OCI-LY1 (cell line): ENCODE data around the gene PRR5.

Source experiments
- H2AFZ ChIP-seq: fragments of 200-600 bp; sonication (generic), shearing (Covaris generic); 2 replicates; pipeline ENCODE4 v1.6.0; 2014; ENCODE audit warnings: antibody characterized with exemption, mild to moderate bottlenecking, low read length
- H3F3A ChIP-seq: fragments of 200-600 bp; sonication (generic), shearing (Covaris generic); 2 replicates; pipeline ENCODE4 v1.6.0; 2014; ENCODE audit warnings: mild to moderate bottlenecking, antibody characterized with exemption, low read length, moderate library complexity; ENCODE audit not compliant: insufficient read depth
- H3K27ac ChIP-seq: fragments of 200-600 bp; sonication (generic); 2 replicates; pipeline ENCODE4 v1.5.1; 2014; ENCODE audit warnings: low read length, mixed run types, mild to moderate bottlenecking, low read depth; ENCODE audit not compliant: poor library complexity, severe bottlenecking
- H3K27me3 ChIP-seq: fragments of 200-600 bp; sonication (generic); 2 replicates; pipeline ENCODE4 v1.6.0; 2014; ENCODE audit warnings: antibody characterized with exemption, mild to moderate bottlenecking, low read length, moderate library complexity; ENCODE audit not compliant: insufficient read depth
- H3K36me3 ChIP-seq: fragments of 200-600 bp; sonication (generic); 2 replicates; pipeline ENCODE4 v1.6.1; 2014; ENCODE audit warnings: mild to moderate bottlenecking, antibody characterized with exemption, low read length, moderate library complexity, mixed read lengths; ENCODE audit not compliant: insufficient read depth
- H3K4me1 ChIP-seq: fragments of 200-600 bp; sonication (generic); 2 replicates; pipeline ENCODE4 v1.5.1; 2014; ENCODE audit warnings: mild to moderate bottlenecking, low read length, moderate library complexity; ENCODE audit not compliant: insufficient read depth, severe bottlenecking
- H3K4me2 ChIP-seq: fragments of 200-600 bp; sonication (generic), shearing (Covaris generic); 2 replicates; pipeline ENCODE4 v1.6.1; 2014; ENCODE audit warnings: low read length
- H3K4me3 ChIP-seq: fragments of 200-600 bp; sonication (generic); 2 replicates; pipeline ENCODE4 v1.5.1; 2014; ENCODE audit warnings: low read length, low read depth, mild to moderate bottlenecking, mixed read lengths; ENCODE audit not compliant: poor library complexity, severe bottlenecking
- H3K79me2 ChIP-seq: fragments of 200-600 bp; shearing (Covaris generic); 2 replicates; pipeline ENCODE4 v1.6.1; 2016; ENCODE audit warnings: mixed run types, low read length, mixed read lengths; ENCODE audit not compliant: insufficient read depth
- H3K9ac ChIP-seq: fragments of 200-600 bp; sonication (generic), shearing (Covaris generic); 2 replicates; pipeline ENCODE4 v1.6.1; 2014; ENCODE audit warnings: mild to moderate bottlenecking, low read length, mixed read lengths
- H3K9me2 ChIP-seq: fragments of 200-600 bp; sonication (generic), shearing (Covaris generic); 2 replicates; pipeline ENCODE4 v1.6.1; 2014; ENCODE audit warnings: low read depth, mild to moderate bottlenecking, low read length, mixed read lengths
- H3K9me3 ChIP-seq: fragments of 200-600 bp; shearing (Covaris generic); 2 replicates; pipeline ENCODE4 v1.6.1; 2014; ENCODE audit warnings: low read length, mixed read lengths
- H4K20me1 ChIP-seq: fragments of 200-600 bp; sonication (generic), shearing (Covaris generic); 2 replicates; pipeline ENCODE4 v1.6.0; 2016; ENCODE audit warnings: mild to moderate bottlenecking, low read length; ENCODE audit not compliant: insufficient read depth
- CTCF ChIP-seq: fragments of 200-600 bp; sonication (generic), shearing (Covaris generic); IDR thresholded peaks from 2 replicates; pipeline ENCODE4 v1.5.1; 2017; ENCODE audit warnings: mild to moderate bottlenecking, antibody characterized with exemption, low read length, moderate library complexity, mixed read lengths
- EZH2 ChIP-seq: fragments of 200-600 bp; sonication (generic), shearing (Covaris generic); IDR thresholded peaks from 2 replicates; pipeline ENCODE4 v1.8.0; 2017; ENCODE audit warnings: borderline replicate concordance, mixed run types, mild to moderate bottlenecking, antibody characterized with exemption, low read length, moderate library complexity, mixed read lengths

The PRR5 gene

GRCh38 chr22:44776605-44777363 lies 74.8 kb downstream of the PRR5 start:
- Histone ChIP-seq H3K9ac (no peak overlapping the region), H3K27ac (no peak overlapping the region), H3K36me3 (no peaks in the 10 kb centered on the region; the same call in 1 of the 2 replicates), H3K4me1 (no peaks in the 10 kb centered on the region), H3K79me2 (no peaks in the 10 kb centered on the region), H3K9me3 (peaks cover 5% of the 10 kb centered on the region), H3F3A (no peaks in the 10 kb centered on the region), H3K4me2 (no peak overlapping the region), H3K4me3 (no peak overlapping the region), H2AFZ (no peak overlapping the region), H3K27me3 (no peaks in the 10 kb centered on the region), H3K9me2 (no peaks in the 10 kb centered on the region), H4K20me1 (no peaks in the 10 kb centered on the region)
- TF ChIP-seq CTCF (no peak), EZH2 (no peak)

- Histone ChIP-seq H3K9me3 (peaks cover 5% of the 10 kb centered on the region), H3K4me3 (no peak overlapping the region), H3K4me2 (no peak overlapping the region), H3K27ac (no peak overlapping the region), H3K9ac (no peak overlapping the region), H3K79me2 (no peaks in the 10 kb centered on the region), H3K36me3 (no peaks in the 10 kb centered on the region; the same call in 1 of the 2 replicates), H4K20me1 (no peaks in the 10 kb centered on the region), H3K27me3 (no peaks in the 10 kb centered on the region), H2AFZ (no peak overlapping the region), H3K4me1 (no peaks in the 10 kb centered on the region), H3F3A (no peaks in the 10 kb centered on the region), H3K9me2 (no peaks in the 10 kb centered on the region)
- TF ChIP-seq EZH2 (no peak), CTCF (no peak)
These were observed 75.4 kb downstream of the PRR5 start for GRCh38 chr22:44777364-44777755.

- TF ChIP-seq EZH2: no peak
- TF ChIP-seq CTCF: no peak
- H3F3A ChIP-seq: no peaks in the 10 kb centered on the region
- no peaks in the 10 kb centered on the region for H3K4me1 ChIP-seq
- no peaks in the 10 kb centered on the region for H3K79me2 ChIP-seq
- H3K4me3 ChIP-seq: no peak overlapping the region
- no peaks in the 10 kb centered on the region for H3K9me2 ChIP-seq
- no peak overlapping the region for H2AFZ ChIP-seq
- no peaks in the 10 kb centered on the region; the same call in 1 of the 2 replicates for H3K27me3 ChIP-seq
- H3K27ac ChIP-seq: no peak overlapping the region
- H3K36me3 ChIP-seq: no peaks in the 10 kb centered on the region
- no peak overlapping the region for H3K9ac ChIP-seq
- H4K20me1 ChIP-seq: no peaks in the 10 kb centered on the region
- H3K4me2 ChIP-seq: no peak overlapping the region
- no peaks in the 10 kb centered on the region for H3K9me3 ChIP-seq
These were observed 79.0 kb downstream of the PRR5 start for GRCh38 chr22:44780876-44781449.
